K562 treated with DMSO at 1 percent for 12 hours (cell line): ENCODE results near the gene KLK1. TPM values are rescaled to one million over a fixed set of nuclear protein-coding genes. Genes with fewer than 3 reads are reported as not detected.

Experiments used
- total RNA-seq: library from RNA; unstranded; fragments of 300-600 nt; gene quantifications from 2 replicates; pipeline ENCODE4 v1.2.3, GENCODE V29; 2022; ENCODE audit not compliant: insufficient read depth

KLK1 gene
- total RNA-seq = 18.4 and 21.5 TPM in 2 replicates

DNA sequence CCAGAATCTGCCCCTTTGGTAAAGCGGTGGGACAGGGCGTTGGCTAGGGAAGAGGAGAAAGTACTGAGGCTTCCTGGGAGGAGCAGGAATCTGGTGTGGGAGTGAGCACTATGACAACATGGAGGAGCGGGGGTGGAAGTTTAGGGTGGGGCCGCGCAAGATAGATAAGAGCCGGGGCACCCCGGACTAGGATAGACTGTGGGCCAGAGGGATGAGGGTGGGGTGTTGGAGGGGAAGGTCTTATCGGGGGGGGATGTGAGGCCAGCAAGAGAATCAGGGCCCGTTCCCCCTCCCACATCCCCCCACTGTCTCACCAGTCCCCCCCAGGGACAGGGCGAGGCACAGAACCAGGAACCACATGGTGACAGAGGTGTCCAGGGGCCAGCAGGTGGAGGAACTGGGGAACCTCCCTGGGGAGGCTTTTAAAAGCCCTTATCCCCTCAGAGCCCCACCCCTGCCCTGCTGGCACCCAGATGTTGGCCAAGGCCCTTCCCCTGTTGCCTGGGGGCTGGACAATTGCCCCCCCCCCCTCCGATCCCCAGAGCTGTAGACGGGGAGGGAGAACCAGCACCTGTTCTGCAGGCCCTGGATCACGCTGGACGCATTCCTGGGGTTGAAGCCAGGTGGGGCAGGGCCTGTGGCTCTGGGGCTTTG is at the start of gene KLK1:
Gene KLK1 (minus strand): TSS at position 399 of the 654 bp plus-strand sequence. CDS start 39 bp downstream, at position 360.

DNA sequence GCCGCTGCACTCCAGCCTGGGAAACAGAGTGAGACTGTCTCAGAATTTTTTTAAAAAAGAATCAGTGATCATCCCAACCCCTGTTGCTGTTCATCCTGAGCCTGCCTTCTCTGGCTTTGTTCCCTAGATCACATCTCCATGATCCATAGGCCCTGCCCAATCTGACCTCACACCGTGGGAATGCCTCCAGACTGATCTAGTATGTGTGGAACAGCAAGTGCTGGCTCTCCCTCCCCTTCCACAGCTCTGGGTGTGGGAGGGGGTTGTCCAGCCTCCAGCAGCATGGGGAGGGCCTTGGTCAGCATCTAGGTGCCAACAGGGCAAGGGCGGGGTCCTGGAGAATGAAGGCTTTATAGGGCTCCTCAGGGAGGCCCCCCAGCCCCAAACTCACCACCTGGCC is 49.5 kb upstream of the KLK1 start, which contains the start of gene KLK2:
Gene KLK2 (plus strand): TSS at position 384 of the 400 bp plus-strand sequence. CDS start 35 bp downstream, outside the sequence.

DNA sequence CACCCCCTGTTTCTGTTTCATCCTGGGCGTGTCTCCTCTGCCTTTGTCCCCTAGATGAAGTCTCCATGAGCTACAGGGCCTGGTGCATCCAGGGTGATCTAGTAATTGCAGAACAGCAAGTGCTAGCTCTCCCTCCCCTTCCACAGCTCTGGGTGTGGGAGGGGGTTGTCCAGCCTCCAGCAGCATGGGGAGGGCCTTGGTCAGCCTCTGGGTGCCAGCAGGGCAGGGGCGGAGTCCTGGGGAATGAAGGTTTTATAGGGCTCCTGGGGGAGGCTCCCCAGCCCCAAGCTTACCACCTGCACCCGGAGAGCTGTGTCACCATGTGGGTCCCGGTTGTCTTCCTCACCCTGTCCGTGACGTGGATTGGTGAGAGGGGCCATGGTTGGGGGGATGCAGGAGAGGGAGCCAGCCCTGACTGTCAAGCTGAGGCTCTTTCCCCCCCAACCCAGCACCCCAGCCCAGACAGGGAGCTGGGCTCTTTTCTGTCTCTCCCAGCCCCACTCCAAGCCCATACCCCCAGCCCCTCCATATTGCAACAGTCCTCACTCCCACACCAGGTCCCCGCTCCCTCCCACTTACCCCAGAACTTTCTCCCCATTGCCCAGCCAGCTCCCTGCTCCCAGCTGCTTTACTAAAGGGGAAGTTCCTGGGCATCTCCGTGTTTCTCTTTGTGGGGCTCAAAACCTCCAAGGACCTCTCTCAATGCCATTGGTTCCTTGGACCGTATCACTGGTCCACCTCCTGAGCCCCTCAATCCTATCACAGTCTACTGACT is 31.2 kb upstream of the KLK1 start, which contains the start of gene KLK3:
Gene KLK3 (plus strand): TSS at position 280 of the 775 bp plus-strand sequence. CDS start 41 bp downstream, at position 321.

DNA sequence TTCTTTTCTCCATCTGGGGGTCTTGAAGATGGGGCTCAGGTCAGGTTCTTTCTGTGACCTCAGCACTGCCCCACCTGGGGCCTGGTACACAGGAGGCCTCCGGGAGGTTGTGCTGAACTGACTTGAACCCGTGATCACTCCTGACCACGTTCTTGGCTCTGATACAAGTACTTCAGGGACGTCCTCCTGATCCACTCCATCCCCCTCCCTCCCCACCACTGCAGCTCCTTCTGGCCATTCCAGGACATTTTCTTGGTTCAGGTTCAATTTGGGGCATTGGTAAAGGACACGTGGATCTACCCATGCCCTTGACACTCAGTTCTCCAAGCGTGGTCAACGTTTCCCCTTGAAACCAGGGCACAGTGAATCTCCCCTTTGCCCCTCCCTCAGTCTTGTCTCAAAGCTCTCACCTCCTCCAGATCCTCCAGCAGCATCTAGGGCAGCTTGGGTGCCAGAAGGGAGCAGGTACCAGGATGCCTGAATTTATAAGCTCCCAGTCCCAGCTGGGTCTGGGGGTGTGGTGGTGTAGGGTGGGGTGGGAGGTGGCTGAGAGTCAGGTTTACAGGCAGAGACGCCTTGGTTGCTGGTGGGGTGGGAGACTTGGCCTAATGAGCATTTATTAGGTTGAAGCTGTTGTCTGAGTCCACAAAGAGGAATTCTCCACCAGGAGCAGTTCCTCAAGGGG is 9.7 kb upstream of the KLK1 start, which contains the start of gene KLK15:
Gene KLK15 (minus strand): TSS at position 458 of the 685 bp plus-strand sequence. CDS start 2,082 bp downstream, outside the sequence.

DNA sequence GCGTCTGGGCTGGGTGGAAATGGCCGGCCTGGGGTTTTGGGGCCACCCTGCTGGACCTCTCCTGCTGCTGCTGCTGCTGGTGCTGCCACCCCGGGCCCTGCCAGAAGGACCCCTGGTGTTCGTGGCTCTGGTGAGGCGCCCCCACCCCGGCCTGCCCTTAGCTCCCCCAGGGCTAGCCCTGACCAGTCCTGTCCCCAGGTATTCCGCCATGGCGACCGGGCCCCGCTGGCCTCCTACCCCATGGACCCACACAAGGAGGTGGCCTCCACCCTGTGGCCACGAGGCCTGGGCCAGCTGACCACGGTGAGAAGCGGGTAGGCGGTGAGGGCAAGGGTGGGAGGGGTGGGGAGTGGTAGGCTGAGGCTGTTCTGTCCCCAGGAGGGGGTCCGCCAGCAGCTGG is 33.2 kb downstream of the KLK1 start, which contains the start of gene ACP4:
Gene ACP4 (plus strand): TSS at position 20 of the 400 bp plus-strand sequence. CDS start 0 bp downstream, at position 20.

DNA sequence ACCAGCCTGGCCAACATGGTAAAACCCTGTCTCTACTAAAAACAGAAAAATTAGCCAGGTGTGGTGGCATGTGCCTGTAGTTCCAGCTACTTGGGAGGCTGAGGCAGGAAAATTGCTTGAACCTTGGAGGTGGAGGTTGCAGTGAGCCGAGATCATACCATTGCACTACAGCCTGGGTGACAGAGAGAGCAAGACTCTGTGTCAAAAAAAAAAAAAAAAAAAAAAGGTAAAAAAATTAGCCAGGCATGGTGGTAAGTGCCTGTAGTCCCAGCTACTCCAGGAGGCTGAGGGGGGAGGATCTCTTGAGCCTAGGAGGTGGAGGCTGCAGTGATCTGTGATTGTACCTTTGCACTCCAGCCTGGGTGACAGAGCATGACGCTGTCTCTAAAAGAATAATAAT is 53.4 kb downstream of the KLK1 start, which contains the start of gene GPR32:
Gene GPR32 (plus strand): TSS at position 301 of the 400 bp plus-strand sequence. CDS start 137 bp downstream, outside the sequence.

Other genes with a start within 250 kb of the KLK1 start
- 1.6 and 6.4 TPM in 2 replicates for gene SYT3, start 183.9 kb downstream of the KLK1 start, total RNA-seq
- 42.4 and 48.8 TPM in 2 replicates for gene C19orf81, start 174.3 kb downstream of the KLK1 start, total RNA-seq
- 1.1 TPM in 1 of 2 replicates, not detected in the other for gene SHANK1, start 104.0 kb downstream of the KLK1 start, total RNA-seq
- gene CLEC11A, start 100.4 kb downstream of the KLK1 start, total RNA-seq = 74.7 and 127 TPM in 2 replicates
- not detected in 2 replicates for gene GPR32, start 53.3 kb downstream of the KLK1 start, total RNA-seq
- gene ACP4, start 33.4 kb downstream of the KLK1 start, total RNA-seq = not detected in 2 replicates
- gene KLK15, start 9.8 kb upstream of the KLK1 start, total RNA-seq = not detected in 2 replicates
- gene KLK3, start 31.1 kb upstream of the KLK1 start, total RNA-seq = not detected in 2 replicates
- not detected in 2 replicates for gene KLK2, start 49.7 kb upstream of the KLK1 start, total RNA-seq
- gene KLK4, start 87.6 kb upstream of the KLK1 start, total RNA-seq = not detected in 2 replicates
- not detected in 2 replicates for gene KLK5, start 129.3 kb upstream of the KLK1 start, total RNA-seq
- gene KLK6, start 145.8 kb upstream of the KLK1 start, total RNA-seq = not detected in 2 replicates
- not detected in 2 replicates for gene KLK7, start 160.1 kb upstream of the KLK1 start, total RNA-seq
- not detected in 2 replicates for gene KLK8, start 177.8 kb upstream of the KLK1 start, total RNA-seq
- not detected in 2 replicates for gene KLK10, start 195.9 kb upstream of the KLK1 start, total RNA-seq
- not detected in 2 replicates for gene KLK11, start 202.8 kb upstream of the KLK1 start, total RNA-seq
- gene KLK12, start 211.2 kb upstream of the KLK1 start, total RNA-seq = not detected in 2 replicates
- 1.7 and 2.0 TPM in 2 replicates for gene KLK13, start 241.3 kb upstream of the KLK1 start, total RNA-seq